ENCODE data around the gene CHST1. TPM values are rescaled to one million over a fixed set of nuclear protein-coding genes. Genes with fewer than 3 reads are reported as not detected.
A peak's percentile ranks its signal among the peaks of the same experiment; 100 is the strongest.

Gene CHST1
- polyA plus RNA-seq, 3 donors from 2014 or later: 0.11 TPM; not detected in 2

DNA sequence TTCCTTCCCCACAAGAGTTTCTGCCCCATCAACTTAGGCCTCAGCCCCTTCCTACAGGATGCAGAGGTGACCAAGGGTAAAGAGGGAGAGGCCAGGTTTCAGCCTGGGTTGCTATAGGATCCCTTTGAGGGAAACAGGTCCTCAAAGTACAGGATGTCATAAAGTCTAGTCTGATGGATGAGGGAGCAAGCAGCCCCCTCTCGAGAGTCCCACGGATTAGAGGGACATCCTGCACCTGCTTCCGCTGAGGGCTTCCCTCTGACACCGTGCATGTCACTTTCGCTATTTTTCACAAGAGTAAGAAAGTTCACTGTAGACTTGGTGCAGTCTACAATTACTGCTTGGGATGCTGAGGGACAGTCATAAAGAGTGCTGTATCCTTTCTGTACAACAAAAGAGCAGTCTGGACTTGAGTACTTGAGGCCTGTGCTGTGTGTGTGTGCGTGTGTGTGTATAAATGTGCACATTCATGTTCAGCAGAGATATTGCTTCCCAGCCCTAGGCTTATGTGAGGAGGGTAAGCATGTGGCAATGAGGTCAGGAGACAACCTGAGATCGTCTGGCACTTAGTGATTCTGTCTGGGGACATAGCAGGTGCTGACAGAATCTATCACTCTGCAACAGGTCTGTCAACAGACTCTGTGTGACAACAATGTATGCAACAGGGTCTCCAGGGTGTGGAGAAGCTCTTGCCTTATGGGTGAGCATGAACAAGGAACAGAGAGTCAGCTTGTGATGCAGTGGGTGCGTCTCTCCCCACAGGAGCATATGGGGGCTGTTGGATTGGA lies 18.0 kb upstream of the CHST1 start:
- Mint-ChIP-seq H3K27ac (no peak overlapping the region), H3K9me3 (no peaks in the 10 kb centered on the region), H3K36me3 (no peaks in the 10 kb centered on the region), H3K4me1 (no peaks in the 10 kb centered on the region), H3K4me3 (no peak overlapping the region), H3K27me3 (ENCODE audit: low read depth in 3 of 3) (peaks cover 0 to 1% (median 1%) of the 10 kb centered on the region in 3 donors)
- DNase-seq: no peak

DNA sequence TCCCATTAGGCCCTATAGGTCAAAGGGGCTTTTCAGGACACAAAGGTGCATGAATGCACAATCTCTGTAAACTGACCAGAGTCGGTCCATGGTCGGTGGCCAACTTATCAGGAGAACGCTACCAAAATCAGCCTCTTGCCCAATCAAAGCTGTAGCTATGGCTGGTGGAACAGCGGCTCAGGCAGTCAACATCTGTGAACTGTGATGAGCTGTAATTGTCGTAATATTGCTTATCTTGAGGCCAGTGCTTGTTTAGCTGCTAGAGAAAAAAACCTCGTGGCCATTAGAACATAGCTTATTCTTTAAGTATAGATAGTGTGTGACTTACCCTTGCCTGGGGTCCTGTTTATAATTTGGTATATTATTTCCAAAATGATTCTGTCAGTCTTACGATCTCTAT lies 14.4 kb upstream of the CHST1 start:
- DNase-seq: no peak
- peaks cover 0 to 2% (median 2%) of the 10 kb centered on the region in 3 donors for H3K27me3 Mint-ChIP-seq (ENCODE audit: low read depth in 3 of 3)
- no peak overlapping the region for H3K4me3 Mint-ChIP-seq
- no peak overlapping the region for H3K27ac Mint-ChIP-seq
- no peaks in the 10 kb centered on the region for H3K4me1 Mint-ChIP-seq
- H3K9me3 Mint-ChIP-seq: no peaks in the 10 kb centered on the region
- H3K36me3 Mint-ChIP-seq: no peaks in the 10 kb centered on the region

DNA sequence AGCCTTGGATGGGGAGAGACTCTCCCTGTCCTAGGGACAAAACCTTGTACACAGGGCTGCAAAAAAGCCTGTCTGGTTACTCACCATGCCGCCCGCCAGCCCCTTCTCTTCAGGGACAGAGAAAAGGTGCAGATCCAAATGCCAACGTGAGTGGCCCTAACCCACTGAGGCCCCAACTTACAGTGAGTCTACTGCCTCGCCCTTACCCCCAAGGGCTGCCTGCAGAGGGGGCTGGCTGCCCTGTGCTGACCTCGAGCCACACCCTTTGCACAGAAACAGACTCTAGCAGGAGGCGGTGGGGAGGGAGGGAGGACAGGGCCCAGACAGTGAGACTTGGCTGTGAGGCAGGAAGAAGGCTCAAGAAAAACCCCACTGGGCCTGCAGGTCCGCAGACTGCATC lies 13.6 kb upstream of the CHST1 start:
- H3K27me3 Mint-ChIP-seq (ENCODE audit: low read depth in 3 of 3): peaks cover 0 to 2% (median 2%) of the 10 kb centered on the region in 3 donors
- H3K4me3 Mint-ChIP-seq: no peak overlapping the region
- no peak overlapping the region for H3K27ac Mint-ChIP-seq
- H3K9me3 Mint-ChIP-seq: no peaks in the 10 kb centered on the region
- no peak for DNase-seq
- H3K36me3 Mint-ChIP-seq: no peaks in the 10 kb centered on the region
- H3K4me1 Mint-ChIP-seq: no peaks in the 10 kb centered on the region

DNA sequence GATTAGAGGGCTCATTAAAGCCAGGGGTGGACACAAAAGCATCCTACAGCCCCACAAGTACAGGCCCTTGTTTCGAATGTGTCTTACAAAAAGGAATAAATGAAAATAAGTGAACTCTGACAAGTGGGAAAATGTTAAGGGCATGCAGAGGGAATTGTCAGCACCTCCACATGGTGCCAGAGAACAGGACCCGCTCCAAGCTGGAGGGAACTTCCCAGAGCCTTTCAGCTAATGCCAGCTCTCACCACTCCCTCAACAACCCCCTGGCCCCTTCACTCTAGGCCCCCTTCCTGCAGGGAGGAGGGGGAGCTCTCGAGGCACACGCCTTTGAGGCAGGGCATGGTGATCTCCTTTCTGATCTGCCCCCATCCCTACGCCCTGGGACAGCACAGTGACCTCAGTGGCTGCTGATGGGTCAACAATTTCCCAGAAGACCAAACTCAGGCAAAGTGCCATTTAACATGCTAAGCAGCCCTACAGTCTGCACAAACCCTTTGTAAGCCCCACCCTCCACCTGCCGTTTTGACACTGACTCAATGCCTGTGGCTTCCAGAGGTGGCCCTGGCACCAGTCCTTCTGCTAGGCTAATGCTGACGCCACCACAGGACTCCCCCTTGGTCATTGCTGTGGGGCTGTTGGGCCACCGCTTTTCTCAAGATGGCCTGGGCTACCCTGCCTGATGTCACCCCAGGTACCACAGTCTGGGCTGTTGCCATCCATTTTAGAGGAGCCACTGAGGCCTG lies 12.5 kb upstream of the CHST1 start:
- no peaks in the 10 kb centered on the region for H3K9me3 Mint-ChIP-seq
- no peaks in the 10 kb centered on the region for H3K36me3 Mint-ChIP-seq
- DNase-seq: no peak
- no peak overlapping the region for H3K27ac Mint-ChIP-seq
- H3K4me1 Mint-ChIP-seq: no peaks in the 10 kb centered on the region
- H3K4me3 Mint-ChIP-seq: no peak overlapping the region
- peaks cover 0 to 2% (median 2%) of the 10 kb centered on the region in 3 donors for H3K27me3 Mint-ChIP-seq (ENCODE audit: low read depth in 3 of 3)

DNA sequence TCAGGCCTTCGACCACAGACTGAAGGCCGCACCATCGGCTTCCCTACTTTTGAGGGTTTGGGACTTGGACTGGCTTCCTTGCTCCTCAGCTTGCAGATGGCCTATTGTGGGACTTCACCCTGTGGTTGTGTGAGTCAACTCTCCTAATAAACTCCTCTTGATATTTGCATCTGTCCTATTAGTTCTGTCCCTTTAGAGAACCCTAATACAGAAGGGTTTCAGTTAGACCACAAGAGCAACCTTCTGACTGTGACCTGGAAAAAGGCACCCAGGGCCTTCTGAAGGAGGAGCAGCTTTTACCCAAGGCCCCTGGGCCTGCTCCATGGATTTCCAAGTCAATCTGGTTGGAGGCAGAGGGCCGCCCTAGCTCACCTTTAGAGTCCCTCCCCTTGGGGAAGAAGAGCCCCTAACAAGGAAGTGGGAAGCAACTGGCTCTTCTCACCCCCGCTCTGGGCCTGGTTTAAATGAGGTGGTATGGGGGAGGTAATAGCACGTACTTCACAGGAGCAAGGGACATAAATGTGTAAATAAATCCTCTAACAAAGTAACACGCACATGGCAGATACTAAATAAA lies 11.2 kb upstream of the CHST1 start:
- no peak for DNase-seq
- H3K9me3 Mint-ChIP-seq: no peaks in the 10 kb centered on the region
- H3K4me1 Mint-ChIP-seq: no peaks in the 10 kb centered on the region
- no peaks in the 10 kb centered on the region for H3K36me3 Mint-ChIP-seq
- no peak overlapping the region for H3K27ac Mint-ChIP-seq
- no peak overlapping the region for H3K4me3 Mint-ChIP-seq
- peaks cover 0 to 5% (median 4%) of the 10 kb centered on the region in 3 donors for H3K27me3 Mint-ChIP-seq (ENCODE audit: low read depth in 3 of 3)

DNA sequence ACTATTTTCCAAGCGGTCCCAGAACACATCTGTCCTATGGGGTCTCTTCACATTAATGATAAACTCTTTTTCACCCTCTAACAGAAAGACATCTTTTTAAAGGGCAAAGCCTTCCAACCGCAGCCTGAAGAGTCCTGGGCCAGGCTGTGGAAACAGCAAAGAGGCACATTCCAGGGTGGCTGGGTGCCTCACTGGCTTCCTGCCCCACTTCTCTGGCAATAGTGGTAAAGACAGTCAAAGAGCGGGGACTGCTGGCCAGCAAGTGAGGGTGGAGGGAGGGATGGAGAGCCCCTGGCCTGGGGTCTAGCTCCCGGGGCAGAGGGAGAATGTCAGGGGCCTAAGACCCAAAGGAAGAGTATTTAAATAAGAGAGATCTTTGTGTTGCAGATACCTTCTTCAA lies 10.2 kb upstream of the CHST1 start:
- Mint-ChIP-seq H3K27me3 (ENCODE audit: low read depth in 3 of 3) (peaks cover 0 to 5% (median 4%) of the 10 kb centered on the region in 3 donors), H3K36me3 (no peaks in the 10 kb centered on the region), H3K4me1 (no peaks in the 10 kb centered on the region), H3K9me3 (no peaks in the 10 kb centered on the region), H3K27ac (no peak overlapping the region), H3K4me3 (no peak overlapping the region)
- DNase-seq: no peak

DNA sequence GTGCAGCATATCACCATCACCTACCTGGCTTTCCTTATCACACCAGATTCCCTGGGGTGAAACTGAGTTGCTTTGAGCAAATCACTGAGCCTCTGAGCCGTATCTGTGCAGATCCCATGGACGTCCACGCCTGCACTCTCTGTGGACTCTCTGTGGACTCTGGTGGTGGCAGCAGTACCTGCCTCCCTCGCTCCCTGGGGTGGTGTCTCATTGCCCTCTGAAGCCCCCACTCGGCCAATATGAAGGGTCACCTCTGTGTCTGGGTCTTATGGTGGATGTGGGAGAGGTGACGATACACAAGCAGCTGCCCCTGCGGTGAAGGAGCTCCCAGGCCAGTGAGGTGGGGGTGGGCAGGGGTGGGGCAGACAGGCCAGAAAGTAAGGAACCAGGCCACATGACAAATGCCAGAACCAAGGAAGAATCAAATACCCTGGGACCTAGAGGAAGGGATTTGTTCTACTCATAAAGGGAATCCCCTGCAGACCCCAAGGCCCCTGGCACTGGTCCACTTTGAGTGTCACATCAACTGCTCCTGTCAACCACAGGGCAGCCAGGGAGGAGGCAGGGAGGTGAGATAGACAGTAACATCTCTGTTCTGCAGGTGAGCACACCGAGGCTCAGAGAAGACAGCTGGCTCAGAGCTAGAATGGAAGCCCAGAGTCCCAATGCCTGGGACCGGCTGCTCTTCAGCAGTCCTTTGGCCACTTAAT lies 9.2 kb upstream of the CHST1 start:
- Mint-ChIP-seq H3K9me3 (no peaks in the 10 kb centered on the region), H3K4me1 (no peaks in the 10 kb centered on the region), H3K36me3 (no peaks in the 10 kb centered on the region), H3K4me3 (no peak overlapping the region), H3K27me3 (ENCODE audit: low read depth in 3 of 3) (peaks cover 0 to 5% (median 4%) of the 10 kb centered on the region in 3 donors), H3K27ac (no peak overlapping the region)
- no peak for DNase-seq

DNA sequence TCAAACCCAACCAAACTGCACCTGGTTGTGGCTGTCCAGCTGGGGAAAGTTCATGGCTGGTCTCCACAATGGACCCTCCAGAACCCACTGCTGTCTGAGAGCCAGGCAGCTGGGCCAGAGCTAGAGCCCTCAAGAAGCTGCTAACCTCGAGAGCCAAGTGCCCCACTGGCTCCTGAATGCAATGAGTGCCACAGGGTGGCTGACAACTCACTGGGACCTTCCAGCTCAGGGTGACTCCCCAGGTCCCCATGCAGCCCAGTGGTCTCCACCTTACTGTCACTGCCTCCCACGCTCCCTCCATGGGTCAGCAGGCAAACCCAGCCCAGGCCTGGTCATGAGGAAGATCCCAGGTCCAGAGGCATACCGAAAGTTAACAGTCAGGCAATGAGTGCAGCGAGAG lies 8.0 kb upstream of the CHST1 start:
- no peak for DNase-seq
- H3K27ac Mint-ChIP-seq: no peak overlapping the region
- H3K4me3 Mint-ChIP-seq: no peak overlapping the region
- peaks cover 0 to 5% (median 3%) of the 10 kb centered on the region in 3 donors for H3K27me3 Mint-ChIP-seq (ENCODE audit: low read depth in 3 of 3)
- H3K36me3 Mint-ChIP-seq: no peaks in the 10 kb centered on the region
- no peaks in the 10 kb centered on the region for H3K4me1 Mint-ChIP-seq
- no peaks in the 10 kb centered on the region for H3K9me3 Mint-ChIP-seq

DNA sequence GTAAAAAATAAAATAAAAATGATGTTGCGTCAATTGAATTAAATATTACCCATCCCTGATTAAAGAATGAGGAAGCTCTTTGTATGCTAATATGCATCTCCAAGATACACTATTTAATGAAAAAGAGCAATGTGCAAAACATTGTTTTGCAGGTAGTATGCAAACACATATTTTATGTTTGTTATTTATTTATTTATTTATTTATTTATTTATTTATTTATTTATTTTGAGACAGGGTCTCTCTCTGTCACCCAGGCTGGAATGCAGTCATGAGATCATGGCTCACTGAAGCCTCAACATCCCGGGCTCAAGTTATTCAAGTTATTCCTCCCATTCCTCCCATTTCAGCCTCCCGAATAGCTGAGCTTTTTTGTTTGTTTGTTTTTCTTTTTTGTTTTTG lies 7.2 kb upstream of the CHST1 start:
- Mint-ChIP-seq H3K4me1 (no peaks in the 10 kb centered on the region), H3K9me3 (no peaks in the 10 kb centered on the region), H3K27me3 (ENCODE audit: low read depth in 3 of 3) (peaks cover 0 to 5% (median 5%) of the 10 kb centered on the region in 3 donors), H3K27ac (no peak overlapping the region), H3K36me3 (no peaks in the 10 kb centered on the region), H3K4me3 (no peak overlapping the region)
- no peak for DNase-seq

DNA sequence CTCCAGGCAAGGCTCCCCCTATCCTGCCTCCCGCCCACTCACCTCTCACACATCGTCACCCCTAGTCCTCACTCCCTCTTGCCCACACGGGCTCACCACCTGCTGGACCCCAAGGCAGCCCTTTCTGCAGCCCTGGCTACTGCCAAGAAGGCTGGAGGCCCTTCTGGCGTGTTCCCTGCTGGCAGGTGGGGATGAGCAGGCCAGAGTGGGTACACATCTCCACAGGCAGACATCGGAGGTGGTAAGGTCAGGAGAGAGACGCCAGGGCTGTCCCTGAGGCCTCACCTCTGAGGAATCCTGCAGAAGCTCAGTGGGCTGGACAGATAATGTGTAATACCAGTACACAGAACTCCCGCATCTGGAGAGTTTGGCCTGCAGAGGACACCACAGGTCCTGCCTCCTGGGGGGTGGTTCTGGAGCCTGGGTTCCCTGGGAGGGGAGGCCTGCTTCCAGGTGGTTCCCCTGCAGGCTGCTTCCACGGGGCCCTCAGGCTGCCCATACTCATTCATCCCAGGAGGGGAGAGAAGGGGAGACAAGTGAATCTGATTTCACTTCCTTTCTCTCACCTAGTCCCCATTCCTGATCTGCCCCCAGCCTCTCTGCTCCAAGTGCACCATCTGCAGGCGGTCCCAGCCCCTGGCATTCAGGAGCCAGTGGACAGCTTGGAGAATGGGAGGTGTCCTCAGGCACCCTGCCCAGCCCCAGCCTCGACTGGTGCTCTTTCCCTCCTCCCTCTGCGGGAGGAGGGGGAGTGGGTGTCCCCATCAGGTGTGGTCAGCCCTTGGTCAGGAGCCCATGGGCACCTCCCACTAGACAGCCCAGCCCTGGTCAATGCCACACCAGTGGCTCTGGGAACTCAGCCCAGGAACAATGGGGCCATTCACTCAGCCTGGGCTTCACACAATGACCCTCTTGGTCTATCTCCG lies 6.1 kb upstream of the CHST1 start:
- no peak for DNase-seq
- no peaks in the 10 kb centered on the region for H3K36me3 Mint-ChIP-seq
- peak overlapping the region in 1 of 6 donors; percentile 3 for H3K27ac Mint-ChIP-seq
- no peak overlapping the region for H3K4me3 Mint-ChIP-seq
- peaks cover 0 to 7% (median 5%) of the 10 kb centered on the region in 3 donors for H3K27me3 Mint-ChIP-seq (ENCODE audit: low read depth in 3 of 3)
- no peaks in the 10 kb centered on the region for H3K4me1 Mint-ChIP-seq
- no peaks in the 10 kb centered on the region for H3K9me3 Mint-ChIP-seq

DNA sequence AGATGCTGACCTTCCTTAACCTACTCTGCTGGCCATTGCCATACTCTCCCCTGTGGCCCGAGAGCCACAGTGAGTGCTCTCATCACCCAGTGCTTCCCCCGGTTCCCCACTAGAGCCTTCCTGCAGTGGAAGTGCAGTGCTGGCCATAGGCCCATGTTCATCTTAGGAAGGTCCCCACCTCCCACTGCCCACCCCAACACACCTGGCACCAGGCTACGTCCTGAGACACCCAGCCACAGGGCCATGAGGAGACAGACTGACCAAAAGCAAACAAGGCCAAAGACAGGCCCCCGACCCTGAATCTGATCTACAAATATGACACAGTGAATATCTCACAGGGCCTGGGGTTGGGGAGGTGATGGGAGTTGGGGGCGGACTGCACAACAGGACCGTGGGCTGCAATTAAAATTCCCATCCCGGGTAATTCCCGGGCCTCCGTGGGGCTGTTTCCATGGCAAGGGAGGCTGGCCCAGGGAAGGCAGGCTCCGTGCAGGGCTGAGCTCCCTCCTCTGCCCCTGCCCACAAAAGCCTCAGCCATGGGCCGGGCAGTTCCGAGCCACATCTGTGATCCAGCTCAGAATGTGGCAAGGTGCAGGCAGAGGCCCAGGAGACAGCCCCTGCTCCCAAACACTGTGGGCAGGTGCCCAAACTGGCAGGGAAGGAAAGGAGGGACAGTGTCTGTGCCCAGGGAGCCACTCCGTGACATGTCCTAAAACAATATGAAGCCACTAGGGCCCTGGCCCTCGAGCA lies 5.1 kb upstream of the CHST1 start:
- Mint-ChIP-seq H3K36me3 (no peaks in the 10 kb centered on the region), H3K4me3 (no peak overlapping the region), H3K27me3 (ENCODE audit: low read depth in 3 of 3) (peaks cover 0 to 7% (median 4%) of the 10 kb centered on the region in 3 donors)

DNA sequence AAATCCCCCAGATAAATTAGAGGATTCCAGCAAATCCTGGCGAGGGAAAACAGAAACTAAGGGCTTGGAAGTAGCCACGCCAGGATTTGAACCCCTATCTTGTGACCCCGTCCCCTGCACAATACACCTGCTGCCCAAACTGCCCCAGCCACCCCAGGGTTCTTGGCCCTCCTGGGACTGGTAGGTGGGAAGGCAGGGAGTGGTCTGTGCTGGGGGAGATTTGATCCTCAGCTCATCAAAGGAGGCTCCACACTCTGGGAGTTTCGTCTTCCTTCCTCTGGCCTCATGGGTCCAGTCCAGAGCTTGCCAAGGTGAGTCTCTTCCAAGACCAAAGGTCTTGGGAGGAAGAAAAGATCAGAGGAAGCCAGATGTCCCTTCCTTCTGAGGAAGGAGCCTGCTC lies 4.5 kb upstream of the CHST1 start:
- no peak overlapping the region for H3K27ac Mint-ChIP-seq
- H3K4me3 Mint-ChIP-seq: no peak overlapping the region
- no peaks in the 10 kb centered on the region for H3K4me1 Mint-ChIP-seq
- DNase-seq: no peak
- H3K36me3 Mint-ChIP-seq: no peaks in the 10 kb centered on the region
- H3K9me3 Mint-ChIP-seq: no peaks in the 10 kb centered on the region
- peaks cover 0 to 7% (median 3%) of the 10 kb centered on the region in 3 donors for H3K27me3 Mint-ChIP-seq (ENCODE audit: low read depth in 3 of 3)

More for the DNA sequence above, 5.1 kb upstream of the CHST1 start:
- no peaks in the 10 kb centered on the region for H3K9me3 Mint-ChIP-seq
- DNase-seq: no peak
- no peak overlapping the region for H3K27ac Mint-ChIP-seq
- H3K4me1 Mint-ChIP-seq: no peaks in the 10 kb centered on the region

Data from immature natural killer cell (primary cell).